GM18861 (cell line): ENCODE results near the gene CHMP4B.

Source experiments
- ATAC-seq: cut with Tn5 transposase; IDR thresholded peaks from one replicate; pipeline ENCODE4 v1.9.1; 2021; ENCODE audit not compliant: unreplicated experiment

Gene CHMP4B

DNA sequence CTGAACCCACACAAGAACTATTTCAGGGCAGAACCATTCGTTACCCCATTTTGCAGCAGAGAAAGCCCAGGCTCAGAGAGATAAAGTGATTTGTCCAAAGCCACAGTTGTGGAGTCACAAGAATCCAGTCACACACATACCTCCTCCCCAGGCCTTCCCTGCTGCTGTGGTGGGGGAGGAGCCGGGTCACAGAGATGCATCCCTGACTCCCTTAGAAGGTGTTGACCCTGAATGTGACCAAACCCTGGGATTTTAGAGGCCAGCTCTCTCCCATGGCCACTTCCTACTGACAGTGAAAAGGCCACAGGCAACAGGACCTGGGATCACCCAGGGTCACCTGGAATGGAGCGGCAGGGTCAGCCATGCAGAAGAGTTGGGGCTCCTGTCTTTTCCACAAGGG is 48.6 kb downstream of the CHMP4B start:
- no peak for ATAC-seq

DNA sequence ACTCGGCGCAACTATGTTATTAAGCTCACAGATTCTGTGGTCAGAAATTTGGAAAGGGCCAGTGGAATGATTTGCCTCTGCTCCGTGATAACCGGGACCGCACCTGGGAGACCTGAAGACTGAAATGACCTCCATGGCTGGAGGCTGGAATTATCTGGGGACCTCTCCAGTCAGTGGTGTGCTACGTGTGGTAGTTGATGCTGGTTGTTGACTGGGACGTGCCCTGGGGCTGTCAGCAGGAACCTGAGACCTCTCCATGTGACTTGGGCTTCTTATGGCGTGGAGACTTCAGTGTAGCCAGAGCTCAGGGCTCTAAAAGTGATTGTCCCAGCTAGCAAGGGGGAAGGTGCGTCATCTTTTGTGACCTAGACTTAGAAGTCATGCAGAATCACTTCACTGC is 50.3 kb downstream of the CHMP4B start:
- ATAC-seq = no peak

GRCh38 chr20:33862709-33863403 is 51.7 kb downstream of the CHMP4B start:
- no peak for ATAC-seq

GRCh38 chr20:33863440-33864323 is 52.5 kb downstream of the CHMP4B start:
- ATAC-seq = no peak

GRCh38 chr20:33864324-33864963 is 53.3 kb downstream of the CHMP4B start:
- ATAC-seq = no peak

- no peak for ATAC-seq
These were observed 54.7 kb downstream of the CHMP4B start for GRCh38 chr20:33865761-33866370.

- no peak for ATAC-seq
These were observed 55.4 kb downstream of the CHMP4B start for GRCh38 chr20:33866398-33867100.

- no peak for ATAC-seq
These were observed 56.9 kb downstream of the CHMP4B start for GRCh38 chr20:33868042-33868441.

- ATAC-seq = no peak
These were observed 57.4 kb downstream of the CHMP4B start for GRCh38 chr20:33868595-33868994.

GRCh38 chr20:33869283-33869682 is 58.1 kb downstream of the CHMP4B start:
- ATAC-seq = no peak

GRCh38 chr20:33871362-33871761 is 60.2 kb downstream of the CHMP4B start:
- ATAC-seq = no peak

- no peak for ATAC-seq
These were observed 63.0 kb downstream of the CHMP4B start for GRCh38 chr20:33874129-33874528.

- ATAC-seq = no peak
These were observed 63.9 kb downstream of the CHMP4B start for GRCh38 chr20:33875055-33875454.

- ATAC-seq = no peak
These were observed 64.4 kb downstream of the CHMP4B start for GRCh38 chr20:33875534-33876026.

GRCh38 chr20:33878583-33878982 is 67.4 kb downstream of the CHMP4B start:
- no peak for ATAC-seq

DNA sequence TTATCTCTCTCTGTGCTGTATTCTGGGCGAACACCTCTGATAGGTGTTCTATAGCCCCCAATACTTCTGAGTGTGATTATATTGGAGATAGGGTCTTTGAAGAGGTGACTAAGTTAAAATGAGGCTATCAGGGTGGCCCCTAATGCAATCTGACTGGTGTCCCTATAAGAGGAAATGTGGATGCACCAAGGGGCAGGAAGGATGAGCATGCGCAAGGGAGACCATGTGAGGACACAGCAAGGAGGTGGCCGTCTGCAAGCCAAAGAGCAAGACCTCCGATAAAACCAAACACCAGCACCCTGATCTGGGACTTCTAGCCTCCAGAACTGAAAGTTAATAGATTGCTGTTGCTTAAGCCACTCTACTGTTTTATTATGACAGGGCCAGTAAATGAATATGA is 69.2 kb downstream of the CHMP4B start:
- no peak for ATAC-seq

GRCh38 chr20:33881989-33882388 is 70.8 kb downstream of the CHMP4B start:
- no peak for ATAC-seq

GRCh38 chr20:33882481-33882880 is 71.3 kb downstream of the CHMP4B start:
- no peak for ATAC-seq

GRCh38 chr20:33883164-33883563 is 72.0 kb downstream of the CHMP4B start:
- ATAC-seq = peak; percentile 52

- no peak for ATAC-seq
These were observed 73.5 kb downstream of the CHMP4B start for GRCh38 chr20:33884633-33885032.

DNA sequence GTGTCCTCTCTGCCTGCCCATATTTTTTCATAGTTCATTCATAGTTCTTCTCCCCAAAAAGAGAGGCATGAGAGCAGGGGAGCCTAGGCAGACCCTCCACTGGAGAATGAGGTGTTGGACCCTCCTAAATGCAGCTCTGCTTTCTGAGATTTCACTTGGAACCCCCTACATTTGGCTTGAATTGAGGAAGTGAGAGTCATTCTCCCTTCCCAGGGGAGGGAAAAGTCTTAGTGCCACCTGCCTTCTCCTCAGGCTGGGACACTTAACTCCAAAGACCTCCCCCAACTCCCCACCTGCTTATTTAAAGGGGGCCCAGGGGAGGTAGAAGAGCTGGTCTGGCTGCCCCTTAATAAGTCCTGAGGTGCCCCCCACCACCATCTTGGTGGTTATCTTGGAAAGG is 78.2 kb downstream of the CHMP4B start:
- ATAC-seq = no peak
